GM12872 (cell line): ENCODE measurements around the gene DAB1.

Experiments
- CTCF ChIP-seq: IDR thresholded peaks from 3 replicates; pipeline ENCODE4 v1.5.1; 2011; ENCODE audit warnings: low read depth, mild to moderate bottlenecking, low read length, moderate library complexity; ENCODE audit not compliant: insufficient read depth

Gene DAB1

DNA sequence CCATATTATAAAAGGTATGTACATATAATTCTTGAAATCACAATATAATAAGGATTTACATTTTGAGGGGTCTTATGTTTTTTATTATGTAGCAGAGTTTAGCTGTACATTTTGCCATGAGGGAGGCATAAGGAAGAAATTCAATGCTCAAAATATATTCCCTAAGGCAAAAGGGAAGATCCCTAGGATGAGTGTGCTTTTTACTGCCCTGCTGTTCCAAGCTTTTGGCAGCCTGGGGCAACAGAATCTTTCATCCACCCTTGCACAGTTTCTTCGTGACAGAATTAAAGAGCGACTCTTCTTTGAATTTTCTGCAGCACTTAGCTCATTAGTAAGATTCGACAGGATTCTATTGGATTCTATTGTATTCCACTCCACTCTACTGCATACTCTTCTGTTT, 39.5 kb upstream of the DAB1 start:
- TF ChIP-seq CTCF, result no peak

GRCh38 chr1:57461405-57461804, 37.5 kb upstream of the DAB1 start:
- TF ChIP-seq CTCF, result no peak

- no peak for TF ChIP-seq CTCF
These were observed 27.7 kb upstream of the DAB1 start for GRCh38 chr1:57451516-57451915.

- TF ChIP-seq CTCF, result no peak
These were observed 27.1 kb upstream of the DAB1 start for GRCh38 chr1:57450981-57451380.

GRCh38 chr1:57447551-57447950, 23.7 kb upstream of the DAB1 start:
- TF ChIP-seq CTCF, result no peak

DNA sequence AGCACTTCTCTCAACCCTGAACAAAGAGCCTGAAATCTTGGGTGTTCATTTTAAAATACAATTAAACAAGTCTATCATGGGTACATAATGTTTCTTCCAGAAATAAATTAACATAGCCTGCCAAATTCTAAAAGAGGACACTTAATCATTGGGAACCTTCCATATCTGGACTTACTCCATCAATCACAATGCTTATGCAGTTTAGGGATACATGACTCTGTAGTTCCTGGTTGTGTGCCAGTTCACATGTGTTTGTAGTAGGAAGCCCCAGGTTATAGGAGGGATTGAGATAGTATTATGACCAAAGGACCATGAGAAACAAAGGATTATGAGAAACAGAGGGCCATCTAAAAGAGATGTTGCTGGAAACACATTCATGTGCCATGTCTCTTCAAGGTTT, 19.1 kb upstream of the DAB1 start:
- TF ChIP-seq CTCF, result no peak

DNA sequence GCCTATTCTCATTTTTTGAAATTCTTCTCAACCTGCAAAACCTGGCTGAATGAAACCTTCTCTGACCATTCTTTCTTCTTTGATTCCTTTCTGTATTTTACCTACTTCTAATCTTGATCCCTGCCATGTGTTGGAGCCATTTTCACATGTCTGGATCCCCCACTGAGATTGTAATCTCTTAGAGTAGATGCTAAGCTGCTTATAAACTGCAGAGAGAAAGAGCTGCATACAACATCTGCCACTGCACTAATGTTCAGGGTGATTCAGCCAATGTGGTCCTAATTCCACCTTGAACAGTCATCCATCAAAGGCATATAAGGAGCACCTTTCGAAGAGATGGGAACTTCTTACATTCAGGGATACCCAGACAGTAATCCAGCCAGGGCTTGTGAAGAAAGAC, 16.2 kb upstream of the DAB1 start:
- TF ChIP-seq CTCF, result no peak

DNA sequence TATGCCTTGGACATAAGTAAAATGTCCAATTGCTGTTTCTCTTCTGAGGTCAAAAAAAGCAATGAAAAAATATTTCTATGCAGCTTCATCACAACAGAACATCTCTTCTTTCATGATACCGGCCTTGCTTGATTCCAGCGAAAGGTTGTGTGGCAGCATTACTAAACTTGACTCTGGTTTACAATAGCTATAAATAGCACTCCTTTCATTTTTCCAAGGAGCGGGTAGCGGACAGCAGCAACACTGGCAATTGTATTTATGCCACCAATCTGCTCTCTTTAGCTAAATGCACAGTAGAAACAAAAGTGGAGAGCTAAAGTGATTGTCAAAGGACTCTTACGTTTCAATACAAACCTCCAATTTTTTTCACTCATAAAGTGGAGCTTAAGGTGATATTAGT, 7.5 kb upstream of the DAB1 start:
- TF ChIP-seq CTCF, result no peak
